Activated naive CD4-positive, alpha-beta T cell treated with anti-CD3 and anti-CD28 coated beads for 36 hours (primary cell): ENCODE measurements around the gene TRIM26. TPM values are rescaled to one million over a fixed set of nuclear protein-coding genes. Genes with fewer than 3 reads are reported as not detected.
A peak's percentile ranks its signal among the peaks of the same experiment; 100 is the strongest.
"Not testable (repeated sequence)": the region's sequence is repeated elsewhere in the genome, so short reads cannot be mapped to it uniquely, and the experiment has no call there.

Experiments used
- CTCF ChIA-PET: fragments of 350-600 bp; sonication (Branson Sonifier 250); formaldehyde crosslinking; loops from one replicate; lab custom pipeline; 2021; ENCODE audit warnings: antibody characterized with exemption; lab: Charles Lee
- DNase-seq: peaks from one replicate; pipeline ENCODE4 v3.0.0-alpha.2; 2020
- H3K27ac Mint-ChIP-seq: one replicate; pipeline ENCODE4 v1.8.0; 2021; ENCODE audit warnings: mild to moderate bottlenecking, mixed read lengths
- H3K27me3 Mint-ChIP-seq: one replicate; pipeline ENCODE4 v1.8.0; 2021; ENCODE audit warnings: low read depth, mixed read lengths
- H3K36me3 Mint-ChIP-seq: one replicate; pipeline ENCODE4 v1.8.0; 2021; ENCODE audit warnings: low read depth, mixed read lengths
- H3K4me1 Mint-ChIP-seq: one replicate; pipeline ENCODE4 v1.8.0; 2021; ENCODE audit warnings: low read depth, mixed read lengths
- H3K4me3 Mint-ChIP-seq: one replicate; pipeline ENCODE4 v1.8.0; 2021; ENCODE audit warnings: mild to moderate bottlenecking, moderate library complexity, mixed read lengths
- H3K9me3 Mint-ChIP-seq: one replicate; pipeline ENCODE4 v1.8.0; 2021; ENCODE audit warnings: mixed read lengths
- intact Hi-C: fragments of 100-400 bp; cut with micrococcal nuclease; formaldehyde crosslinking; loops from one replicate; pipeline ENCODE4 v1.15.1; 2023
- total RNA-seq, 2 experiments: library from RNA; stranded (reverse); gene quantifications; one replicate each; pipeline ENCODE4 v1.2.3, GENCODE V29; 2021

Gene TRIM26, protein sequence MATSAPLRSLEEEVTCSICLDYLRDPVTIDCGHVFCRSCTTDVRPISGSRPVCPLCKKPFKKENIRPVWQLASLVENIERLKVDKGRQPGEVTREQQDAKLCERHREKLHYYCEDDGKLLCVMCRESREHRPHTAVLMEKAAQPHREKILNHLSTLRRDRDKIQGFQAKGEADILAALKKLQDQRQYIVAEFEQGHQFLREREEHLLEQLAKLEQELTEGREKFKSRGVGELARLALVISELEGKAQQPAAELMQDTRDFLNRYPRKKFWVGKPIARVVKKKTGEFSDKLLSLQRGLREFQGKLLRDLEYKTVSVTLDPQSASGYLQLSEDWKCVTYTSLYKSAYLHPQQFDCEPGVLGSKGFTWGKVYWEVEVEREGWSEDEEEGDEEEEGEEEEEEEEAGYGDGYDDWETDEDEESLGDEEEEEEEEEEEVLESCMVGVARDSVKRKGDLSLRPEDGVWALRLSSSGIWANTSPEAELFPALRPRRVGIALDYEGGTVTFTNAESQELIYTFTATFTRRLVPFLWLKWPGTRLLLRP
- total RNA-seq = 10 to 100 TPM; 36.8 to 38.7 TPM

- peaks cover 10% of the 10 kb centered on the region for H3K36me3 Mint-ChIP-seq
- peak within 1 kb of the TSS; percentile 94 for H3K4me3 Mint-ChIP-seq
- peaks cover 41% of the 10 kb centered on the region for H3K4me1 Mint-ChIP-seq
- intact Hi-C loops = loop anchor here (1.0 to 5.0 kb wide), 9 partner anchors 46 to 509 kb away; partner anchors contain the start of genes HLA-A, MRPS18B, PPP1R10 and PPP1R11
- H3K27me3 Mint-ChIP-seq = no peaks in the 10 kb centered on the region
- peak within 1 kb of the TSS; percentile 99 for H3K27ac Mint-ChIP-seq
- no peaks in the 10 kb centered on the region for H3K9me3 Mint-ChIP-seq
- DNase-seq = peak; percentile 99
- CTCF ChIA-PET = interaction anchor here (0.8 to 1.2 kb wide), 3 partner anchors 9 to 19 kb away, joined by 3 to 5 read pairs (median 4); no protein-coding TSS in a partner anchor
Observed at GRCh38 chr6:30212865-30213666, at the start of gene TRIM26. Gene TRIM26, minus strand, starts transcription at chr6:30213406. Its CDS starts 14,303 bp downstream, at chr6:30199103.

- Mint-ChIP-seq H3K9me3 (no peaks in the 10 kb centered on the region), H3K4me1 (peaks cover 11% of the 10 kb centered on the region), H3K36me3 (peaks cover 8% of the 10 kb centered on the region), H3K27me3 (no peaks in the 10 kb centered on the region), H3K4me3 (peak overlapping the region; percentile 85), H3K27ac (no peak overlapping the region)
- CTCF ChIA-PET = no interaction called here
- intact Hi-C loops = no loop called here
- DNase-seq = peak; percentile 37
Observed at GRCh38 chr6:30260036-30260504, 46.9 kb upstream of the TRIM26 start.

DNA sequence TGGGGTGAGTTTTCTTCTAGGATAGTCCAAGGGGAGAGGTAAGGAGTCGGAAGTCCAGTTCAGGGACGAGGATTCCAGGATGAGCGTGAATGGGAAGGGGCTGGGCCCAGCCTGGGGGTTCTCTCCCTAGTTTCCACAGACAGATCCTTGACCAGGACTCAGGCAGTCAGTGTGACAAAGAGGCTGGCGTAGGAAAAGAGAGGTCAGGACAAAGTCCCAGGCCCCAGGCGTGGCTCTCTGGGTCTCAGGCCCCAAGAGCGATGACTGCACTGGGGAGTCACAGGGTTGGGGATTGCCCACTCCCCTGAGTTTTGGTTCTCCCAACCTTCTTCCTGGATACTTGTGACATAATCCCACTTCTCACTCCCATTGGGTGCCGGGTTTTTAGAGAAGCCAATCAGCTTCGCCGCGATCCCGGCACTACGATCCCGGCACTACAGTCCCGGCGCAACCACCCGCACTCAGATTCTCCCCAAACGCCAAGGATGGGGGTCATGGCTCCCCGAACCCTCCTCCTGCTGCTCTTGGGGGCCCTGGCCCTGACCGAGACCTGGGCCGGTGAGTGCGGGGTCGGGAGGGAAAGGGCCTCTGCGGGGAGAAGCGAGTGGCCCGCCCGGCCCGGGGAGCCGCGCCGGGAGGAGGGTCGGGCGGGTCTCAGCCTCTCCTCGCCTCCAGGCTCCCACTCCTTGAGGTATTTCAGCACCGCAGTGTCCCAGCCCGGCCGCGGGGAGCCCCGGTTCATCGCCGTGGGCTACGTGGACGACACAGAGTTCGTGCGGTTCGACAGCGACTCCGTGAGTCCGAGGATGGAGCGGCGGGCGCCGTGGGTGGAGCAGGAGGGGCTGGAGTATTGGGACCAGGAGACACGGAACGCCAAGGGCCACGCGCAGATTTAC lies 46.2 kb upstream of the TRIM26 start:
- peak; percentile 86 for DNase-seq
- peak overlapping the region; percentile 77 for H3K27ac Mint-ChIP-seq
- H3K27me3 Mint-ChIP-seq = no peaks in the 10 kb centered on the region
- CTCF ChIA-PET = interaction anchor here (0.9 to 1.3 kb wide), 2 partner anchors 41 to 65 kb away, joined by 3 to 5 read pairs; no protein-coding TSS in a partner anchor
- peaks cover 11% of the 10 kb centered on the region for H3K4me1 Mint-ChIP-seq
- intact Hi-C loops = loop anchor here (1.0 kb wide), 2 partner anchors 46 to 67 kb away; partner anchors contain the start of genes TRIM26 and TRIM39
- peaks cover 8% of the 10 kb centered on the region for H3K36me3 Mint-ChIP-seq
- H3K9me3 Mint-ChIP-seq = no peaks in the 10 kb centered on the region
- peak overlapping the region; percentile 85 for H3K4me3 Mint-ChIP-seq

DNA sequence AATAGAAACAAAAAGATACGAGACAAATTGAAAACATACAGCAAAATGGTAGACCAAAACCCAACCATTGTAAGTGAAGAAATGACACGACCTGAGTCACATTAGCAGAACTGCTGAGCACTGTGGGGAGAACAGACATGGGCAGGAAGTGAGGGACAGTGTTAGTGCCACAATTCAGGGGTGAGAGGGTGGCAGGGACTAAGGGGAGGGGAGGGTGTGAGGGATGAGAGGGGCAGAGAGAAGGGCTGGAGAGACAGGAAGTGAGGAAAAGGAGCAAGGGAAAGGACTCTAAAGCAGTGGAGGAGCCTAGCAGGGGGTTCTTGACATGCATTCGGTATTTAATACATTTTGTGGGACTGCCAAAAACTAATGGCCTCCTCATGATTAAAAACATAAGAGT lies 45.0 kb upstream of the TRIM26 start:
- CTCF ChIA-PET = interaction anchor here (0.7 to 1.3 kb wide), 2 partner anchors 39 to 232 kb away, joined by 5 read pairs; no protein-coding TSS in a partner anchor
- H3K4me3 Mint-ChIP-seq = no peak overlapping the region
- DNase-seq = peak; percentile 22
- H3K27me3 Mint-ChIP-seq = no peaks in the 10 kb centered on the region
- intact Hi-C loops = no loop called here
- peaks cover 11% of the 10 kb centered on the region for H3K4me1 Mint-ChIP-seq
- H3K9me3 Mint-ChIP-seq = no peaks in the 10 kb centered on the region
- H3K36me3 Mint-ChIP-seq = peaks cover 3% of the 10 kb centered on the region
- no peak overlapping the region for H3K27ac Mint-ChIP-seq

GRCh38 chr6:30252417-30252816 lies 39.2 kb upstream of the TRIM26 start:
- H3K27me3 Mint-ChIP-seq, H3K9me3 Mint-ChIP-seq, H3K36me3 Mint-ChIP-seq, H3K4me1 Mint-ChIP-seq, DNase-seq, CTCF ChIA-PET, H3K4me3 Mint-ChIP-seq, intact Hi-C loops, H3K27ac Mint-ChIP-seq: not testable (repeated sequence)

GRCh38 chr6:30244560-30244959 lies 31.4 kb upstream of the TRIM26 start:
- no peaks in the 10 kb centered on the region for H3K4me1 Mint-ChIP-seq
- intact Hi-C loops = no loop called here
- peaks cover 6% of the 10 kb centered on the region for H3K27me3 Mint-ChIP-seq
- H3K4me3 Mint-ChIP-seq = no peak overlapping the region
- CTCF ChIA-PET = interaction anchor here (0.8 kb wide), 1 partner anchor 8 kb away, joined by 3 read pairs; no protein-coding TSS in a partner anchor
- no peaks in the 10 kb centered on the region for H3K36me3 Mint-ChIP-seq
- no peaks in the 10 kb centered on the region for H3K9me3 Mint-ChIP-seq
- no peak for DNase-seq
- no peak overlapping the region for H3K27ac Mint-ChIP-seq

- CTCF ChIA-PET = interaction anchor here (0.6 to 1.7 kb wide), 7 partner anchors 10 to 301 kb away, joined by 3 to 16 read pairs (median 4); no protein-coding TSS in a partner anchor
- Mint-ChIP-seq H3K4me1 (no peaks in the 10 kb centered on the region), H3K36me3 (no peaks in the 10 kb centered on the region), H3K27ac (no peak overlapping the region), H3K9me3 (no peaks in the 10 kb centered on the region), H3K4me3 (no peak overlapping the region), H3K27me3 (peaks cover 11% of the 10 kb centered on the region)
- intact Hi-C loops = loop anchor here (1.0 to 5.0 kb wide), 2 partner anchors 109 to 159 kb away; partner anchors contain the start of gene RPP21
- peak; percentile 55 for DNase-seq
Observed at GRCh38 chr6:30238178-30238795, 25.1 kb upstream of the TRIM26 start.

DNA sequence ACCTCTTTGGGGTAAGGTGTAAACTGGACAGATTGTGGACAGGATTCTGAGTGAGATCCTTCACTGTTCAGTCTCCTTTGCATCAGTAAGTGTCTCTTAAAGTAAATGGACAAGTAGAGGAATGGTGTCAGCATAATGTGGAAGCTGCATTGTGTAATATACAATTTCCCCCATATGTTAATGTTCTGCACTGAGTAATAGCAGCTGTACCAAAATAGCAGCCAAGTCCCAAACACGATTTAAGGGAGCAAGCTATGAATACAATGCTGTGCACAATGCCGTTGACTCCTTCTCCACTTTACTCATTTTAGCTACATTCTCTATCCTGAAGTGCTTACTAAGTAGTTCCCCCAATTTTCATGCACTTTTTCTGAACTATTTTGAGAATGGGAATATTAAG lies 21.1 kb upstream of the TRIM26 start:
- no peak for DNase-seq
- H3K27ac Mint-ChIP-seq = no peak overlapping the region
- H3K36me3 Mint-ChIP-seq = no peaks in the 10 kb centered on the region
- H3K4me3 Mint-ChIP-seq = no peak overlapping the region
- H3K27me3 Mint-ChIP-seq = peaks cover 12% of the 10 kb centered on the region
- H3K4me1 Mint-ChIP-seq = no peaks in the 10 kb centered on the region
- CTCF ChIA-PET = interaction anchor here (1.4 kb wide), 1 partner anchor 16 kb away, joined by 4 read pairs; no protein-coding TSS in a partner anchor
- H3K9me3 Mint-ChIP-seq = no peaks in the 10 kb centered on the region
- intact Hi-C loops = no loop called here

- Mint-ChIP-seq H3K9me3 (no peaks in the 10 kb centered on the region), H3K4me3 (no peak overlapping the region), H3K4me1 (peaks cover 15% of the 10 kb centered on the region), H3K27ac (no peak overlapping the region), H3K36me3 (no peaks in the 10 kb centered on the region), H3K27me3 (peaks cover 8% of the 10 kb centered on the region)
- DNase-seq = no peak
- intact Hi-C loops = no loop called here
- CTCF ChIA-PET = interaction anchor here (1.7 kb wide), 1 partner anchor 12 kb away, joined by 6 read pairs; no protein-coding TSS in a partner anchor
Observed at GRCh38 chr6:30231067-30231466, 17.9 kb upstream of the TRIM26 start.

GRCh38 chr6:30227763-30228487 lies 14.7 kb upstream of the TRIM26 start:
- DNase-seq = peak; percentile 41
- H3K27ac Mint-ChIP-seq = peak overlapping the region; percentile 77
- no peak overlapping the region for H3K4me3 Mint-ChIP-seq
- H3K9me3 Mint-ChIP-seq = peaks cover 8% of the 10 kb centered on the region
- peaks cover 5% of the 10 kb centered on the region for H3K36me3 Mint-ChIP-seq
- intact Hi-C loops = no loop called here
- peaks cover 15% of the 10 kb centered on the region for H3K4me1 Mint-ChIP-seq
- peaks cover 2% of the 10 kb centered on the region for H3K27me3 Mint-ChIP-seq
- CTCF ChIA-PET = interaction anchor here (0.7 to 2.7 kb wide), 8 partner anchors 9 to 418 kb away, joined by 3 to 24 read pairs (median 4); no protein-coding TSS in a partner anchor
